Fibroblast of lung (primary cell): ENCODE results near the gene NOL12.

ENCODE experiments used
- EZH2 ChIP-seq: IDR thresholded peaks from 2 replicates; pipeline ENCODE4 v1.5.1; 2012; ENCODE audit warnings: low read length, control low read depth, mild to moderate bottlenecking; ENCODE audit errors: missing control alignments
- TF ChIP-seq, protein P1 (sequence below), 2 donors: IDR thresholded peaks in 1 of 2; conservative IDR thresholded peaks in 1 of 2; 1 replicate in 1 of 2; 2 replicates in 1 of 2; pipeline ENCODE4 v1.5.1; 2011 to 2012; ENCODE audit warnings: low read length in 2 of 2, control low read depth in 1 of 2, inconsistent platforms in 1 of 2, low read depth in 1 of 2, mild to moderate bottlenecking in 1 of 2

DNA sequence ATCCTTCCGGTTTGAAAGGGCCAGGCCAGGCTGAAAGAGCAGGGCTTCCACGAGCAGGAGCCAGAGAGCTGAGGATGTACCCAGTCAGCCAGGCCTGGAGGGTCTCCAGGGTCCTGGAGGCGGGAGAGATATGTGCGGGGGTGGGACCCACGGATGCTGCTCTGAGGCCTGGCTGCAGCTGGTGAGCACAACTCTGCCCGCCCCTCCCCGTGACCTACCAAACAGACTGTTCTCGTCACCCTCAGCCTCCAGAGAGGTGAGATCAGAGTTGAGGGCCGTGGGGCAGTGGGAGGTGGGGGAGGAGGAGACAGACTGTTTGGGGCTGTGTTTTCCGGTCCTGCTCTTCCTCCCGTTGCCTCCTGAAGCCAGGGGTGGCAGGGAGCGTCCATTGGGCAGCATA is 52.9 kb downstream of the NOL12 start:
- TF ChIP-seq, protein P1, sequence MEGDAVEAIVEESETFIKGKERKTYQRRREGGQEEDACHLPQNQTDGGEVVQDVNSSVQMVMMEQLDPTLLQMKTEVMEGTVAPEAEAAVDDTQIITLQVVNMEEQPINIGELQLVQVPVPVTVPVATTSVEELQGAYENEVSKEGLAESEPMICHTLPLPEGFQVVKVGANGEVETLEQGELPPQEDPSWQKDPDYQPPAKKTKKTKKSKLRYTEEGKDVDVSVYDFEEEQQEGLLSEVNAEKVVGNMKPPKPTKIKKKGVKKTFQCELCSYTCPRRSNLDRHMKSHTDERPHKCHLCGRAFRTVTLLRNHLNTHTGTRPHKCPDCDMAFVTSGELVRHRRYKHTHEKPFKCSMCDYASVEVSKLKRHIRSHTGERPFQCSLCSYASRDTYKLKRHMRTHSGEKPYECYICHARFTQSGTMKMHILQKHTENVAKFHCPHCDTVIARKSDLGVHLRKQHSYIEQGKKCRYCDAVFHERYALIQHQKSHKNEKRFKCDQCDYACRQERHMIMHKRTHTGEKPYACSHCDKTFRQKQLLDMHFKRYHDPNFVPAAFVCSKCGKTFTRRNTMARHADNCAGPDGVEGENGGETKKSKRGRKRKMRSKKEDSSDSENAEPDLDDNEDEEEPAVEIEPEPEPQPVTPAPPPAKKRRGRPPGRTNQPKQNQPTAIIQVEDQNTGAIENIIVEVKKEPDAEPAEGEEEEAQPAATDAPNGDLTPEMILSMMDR (conservative IDR thresholded peaks at IDR 0.05 in 1 of 2, IDR thresholded peaks at IDR 0.05 in 1 of 2; ENCODE audit: low read depth in 1 of 2, low read length in 2 of 2): peak in 1 of 2 donors; percentile 22
- TF ChIP-seq EZH2: no peak
